Activated effector memory CD4-positive, alpha-beta T cell treated with anti-CD3 and anti-CD28 coated beads, Interleukin-2, amount 50 U/mL, for 16 hours (primary cell): ENCODE data around the gene SPRR2B.
"Not testable (repeated sequence)": the region's sequence is repeated elsewhere in the genome, so short reads cannot be mapped to it uniquely, and the experiment has no call there.

ENCODE experiments used
- DNase-seq: peaks from one replicate; pipeline ENCODE4 v3.0.0-alpha.2; 2020

The SPRR2B gene

GRCh38 chr1:153032677-153033308, 38.6 kb downstream of the SPRR2B start:
- no peak for DNase-seq

GRCh38 chr1:153032073-153032472, 39.3 kb downstream of the SPRR2B start:
- DNase-seq, result no peak

GRCh38 chr1:153030895-153031294, 40.5 kb downstream of the SPRR2B start, which contains the start of gene SPRR1B:
Gene SPRR1B (plus strand): TSS chr1:153031203. CDS start chr1:153032346, 1,143 bp downstream.
- DNase-seq, result no peak

GRCh38 chr1:153028766-153029165, 42.6 kb downstream of the SPRR2B start:
- no peak for DNase-seq

- DNase-seq, result no peak
Measured at GRCh38 chr1:153025797-153026196, 45.6 kb downstream of the SPRR2B start.

- no peak for DNase-seq
Measured at GRCh38 chr1:153024413-153024812, 47.0 kb downstream of the SPRR2B start.

- no peak for DNase-seq
Measured at GRCh38 chr1:153023109-153023508, 48.3 kb downstream of the SPRR2B start.

- DNase-seq, result not testable (repeated sequence)
Measured at GRCh38 chr1:153022340-153022739, 49.1 kb downstream of the SPRR2B start.

- not testable (repeated sequence) for DNase-seq
Measured at GRCh38 chr1:153021829-153022228, 49.6 kb downstream of the SPRR2B start.
